GM10248 (cell line): ENCODE measurements around the gene LYSMD1.

Source experiments
- CTCF ChIA-PET: fragments of 300-600 bp; sonication (Branson Sonifier 250); formaldehyde crosslinking; extraction: SDS; loops from one replicate; lab custom pipeline; 2021; ENCODE audit warnings: antibody characterized with exemption; lab: Yijun Ruan, JAX
- POLR2A ChIA-PET: fragments of 350-650 bp; sonication (Branson Sonifier 250); formaldehyde crosslinking; extraction: SDS; loops from one replicate; lab custom pipeline; 2020; ENCODE audit warnings: antibody characterized with exemption; lab: Yijun Ruan, JAX
- DNase-seq: peaks from one replicate; pipeline ENCODE4 v3.0.0; 2012; ENCODE audit errors: extremely low spot score
- TF ChIP-seq, protein P1 (sequence below): IDR thresholded peaks from 2 replicates; pipeline ENCODE4 v1.5.1; 2012; ENCODE audit warnings: mild to moderate bottlenecking, low read depth; ENCODE audit errors: extremely low read depth, missing control alignments, control extremely low read depth

The LYSMD1 gene

DNA sequence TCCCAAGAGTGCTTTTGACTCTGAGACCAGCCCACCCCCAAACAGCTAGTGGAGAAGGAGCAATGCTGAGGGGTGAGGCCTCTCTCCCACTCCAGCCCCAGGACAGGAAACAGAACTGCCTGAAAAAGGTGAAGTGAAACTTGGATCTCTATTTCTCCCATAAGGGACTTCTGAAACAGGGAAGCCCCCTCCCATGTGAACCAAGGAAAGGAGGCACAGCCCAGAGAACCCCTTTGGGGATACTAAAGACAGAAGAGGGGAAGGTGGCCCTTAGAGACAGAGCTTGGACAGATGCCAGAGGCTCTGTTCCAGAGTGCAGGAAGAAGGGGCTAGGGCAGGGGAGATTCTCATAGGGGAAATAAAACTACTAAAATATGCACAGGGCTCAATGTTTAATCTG is 6.3 kb downstream of the LYSMD1 start:
- TF ChIP-seq, protein P1, sequence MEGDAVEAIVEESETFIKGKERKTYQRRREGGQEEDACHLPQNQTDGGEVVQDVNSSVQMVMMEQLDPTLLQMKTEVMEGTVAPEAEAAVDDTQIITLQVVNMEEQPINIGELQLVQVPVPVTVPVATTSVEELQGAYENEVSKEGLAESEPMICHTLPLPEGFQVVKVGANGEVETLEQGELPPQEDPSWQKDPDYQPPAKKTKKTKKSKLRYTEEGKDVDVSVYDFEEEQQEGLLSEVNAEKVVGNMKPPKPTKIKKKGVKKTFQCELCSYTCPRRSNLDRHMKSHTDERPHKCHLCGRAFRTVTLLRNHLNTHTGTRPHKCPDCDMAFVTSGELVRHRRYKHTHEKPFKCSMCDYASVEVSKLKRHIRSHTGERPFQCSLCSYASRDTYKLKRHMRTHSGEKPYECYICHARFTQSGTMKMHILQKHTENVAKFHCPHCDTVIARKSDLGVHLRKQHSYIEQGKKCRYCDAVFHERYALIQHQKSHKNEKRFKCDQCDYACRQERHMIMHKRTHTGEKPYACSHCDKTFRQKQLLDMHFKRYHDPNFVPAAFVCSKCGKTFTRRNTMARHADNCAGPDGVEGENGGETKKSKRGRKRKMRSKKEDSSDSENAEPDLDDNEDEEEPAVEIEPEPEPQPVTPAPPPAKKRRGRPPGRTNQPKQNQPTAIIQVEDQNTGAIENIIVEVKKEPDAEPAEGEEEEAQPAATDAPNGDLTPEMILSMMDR: no peak
- POLR2A ChIA-PET: interaction anchor here (0.6 kb wide), 1 partner anchor 119 kb away, joined by 3 read pairs; no protein-coding TSS in a partner anchor
- CTCF ChIA-PET: interaction anchor here (1.0 to 9.9 kb wide), 4 partner anchors 25 to 163 kb away, joined by 3 to 218 read pairs (median 16); no protein-coding TSS in a partner anchor
- DNase-seq: no peak

DNA sequence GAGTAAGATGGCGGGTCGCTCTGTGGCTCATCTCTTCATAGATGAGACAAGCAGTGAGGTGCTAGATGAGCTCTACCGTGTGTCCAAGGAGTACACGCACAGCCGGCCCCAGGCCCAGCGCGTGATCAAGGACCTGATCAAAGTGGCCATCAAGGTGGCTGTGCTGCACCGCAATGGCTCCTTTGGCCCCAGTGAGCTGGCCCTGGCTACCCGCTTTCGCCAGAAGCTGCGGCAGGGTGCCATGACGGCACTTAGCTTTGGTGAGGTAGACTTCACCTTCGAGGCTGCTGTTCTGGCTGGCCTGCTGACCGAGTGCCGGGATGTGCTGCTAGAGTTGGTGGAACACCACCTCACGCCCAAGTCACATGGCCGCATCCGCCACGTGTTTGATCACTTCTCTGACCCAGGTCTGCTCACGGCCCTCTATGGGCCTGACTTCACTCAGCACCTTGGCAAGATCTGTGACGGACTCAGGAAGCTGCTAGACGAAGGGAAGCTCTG is 6.9 kb downstream of the LYSMD1 start:
- TF ChIP-seq, protein P1: no peak
- ChIA-PET POLR2A (no interaction called here), CTCF (interaction anchor here (1.0 to 9.9 kb wide), 8 partner anchors 17 to 163 kb away, joined by 3 to 218 read pairs (median 12); partner anchors contain the start of genes GABPB2, MINDY1 and TMOD4)
- DNase-seq: no peak

DNA sequence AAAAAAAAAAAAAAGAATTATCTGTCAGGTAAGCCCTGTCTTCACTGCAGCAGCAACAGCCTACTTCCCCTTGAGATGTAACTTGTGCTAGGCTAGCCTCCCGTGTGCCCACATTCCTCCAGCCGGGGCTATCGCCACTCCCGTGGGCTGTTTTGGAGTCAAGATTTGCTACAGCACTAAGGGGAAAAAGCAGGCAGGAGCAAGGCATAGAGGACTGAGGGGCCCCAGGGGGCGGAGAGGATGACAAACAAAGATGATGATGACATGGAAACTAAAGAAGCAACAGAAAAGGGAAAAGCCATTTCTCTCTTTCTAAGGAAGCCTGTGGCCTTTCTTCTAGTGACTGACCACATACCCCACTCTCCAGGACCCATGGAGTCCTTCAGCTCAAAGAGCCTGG is 7.4 kb downstream of the LYSMD1 start:
- TF ChIP-seq, protein P1: no peak
- no peak for DNase-seq
- ChIA-PET POLR2A (no interaction called here), CTCF (interaction anchor here (1.2 to 9.9 kb wide), 7 partner anchors 17 to 152 kb away, joined by 3 to 218 read pairs (median 19); partner anchors contain the start of genes GABPB2, MINDY1 and TMOD4)

DNA sequence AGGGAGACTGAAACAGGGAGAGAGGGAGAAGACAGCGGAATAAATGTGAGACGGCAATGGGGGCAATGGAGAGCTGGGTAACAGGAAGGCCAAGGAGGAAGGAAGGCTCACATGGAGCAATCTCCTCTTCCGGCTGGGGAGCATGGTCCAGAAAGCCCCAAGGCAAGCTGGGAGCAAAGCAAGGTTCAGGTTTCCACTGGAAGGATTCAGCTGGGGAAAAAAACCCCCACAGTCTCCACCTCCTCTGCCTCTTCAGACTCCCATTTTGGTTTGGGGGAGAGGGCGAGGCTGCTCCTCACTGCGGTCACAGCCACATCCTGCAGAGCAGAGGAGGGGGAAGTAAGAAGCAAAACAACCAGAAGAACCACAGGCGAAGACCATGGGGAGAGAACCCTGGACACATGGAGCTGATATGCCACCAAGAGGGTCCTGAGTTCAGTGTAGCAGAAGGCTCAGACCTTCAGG is 8.6 kb downstream of the LYSMD1 start:
- DNase-seq: peak; percentile 47
- ChIA-PET CTCF (interaction anchor here (0.6 to 9.9 kb wide), 39 partner anchors 9 to 183 kb away, joined by 3 to 218 read pairs (median 4); partner anchors contain the start of genes CDC42SE1, GABPB2, LYSMD1 and MLLT11), POLR2A (interaction anchor here (0.7 kb wide), 1 partner anchor 8 kb away, joined by 3 read pairs; the partner anchor contains the start of genes LYSMD1 and SCNM1)
- TF ChIP-seq, protein P1: no peak

DNA sequence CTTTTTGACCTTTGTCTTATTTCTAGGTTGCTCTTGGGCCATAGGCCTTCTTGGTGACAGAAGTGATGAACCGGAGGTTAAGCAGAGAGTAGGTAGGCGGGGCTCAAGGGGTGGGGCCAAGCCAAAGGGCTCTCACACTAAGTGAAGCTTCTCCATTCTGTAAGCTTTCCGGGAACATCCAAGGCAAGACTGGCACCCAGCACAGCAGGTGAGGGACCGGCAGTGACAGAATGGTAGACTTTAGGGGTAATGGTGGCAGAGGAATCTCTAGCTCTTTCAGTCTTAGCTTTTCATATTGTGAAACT is 9.2 kb downstream of the LYSMD1 start, which contains the start of gene TNFAIP8L2:
Gene TNFAIP8L2 (plus strand): TSS at position 135 of the 305 bp plus-strand sequence. CDS start 2,049 bp downstream, outside the sequence.
- peak; percentile 73 for DNase-seq
- ChIA-PET POLR2A (interaction anchor here (0.6 to 0.7 kb wide), 2 partner anchors 9 to 819 kb away, joined by 3 read pairs; partner anchors contain the start of genes LYSMD1 and SCNM1), CTCF (interaction anchor here (0.6 to 9.9 kb wide), 39 partner anchors 9 to 183 kb away, joined by 3 to 218 read pairs (median 4); partner anchors contain the start of genes CDC42SE1, GABPB2, LYSMD1 and MLLT11)
- TF ChIP-seq, protein P1: no peak

DNA sequence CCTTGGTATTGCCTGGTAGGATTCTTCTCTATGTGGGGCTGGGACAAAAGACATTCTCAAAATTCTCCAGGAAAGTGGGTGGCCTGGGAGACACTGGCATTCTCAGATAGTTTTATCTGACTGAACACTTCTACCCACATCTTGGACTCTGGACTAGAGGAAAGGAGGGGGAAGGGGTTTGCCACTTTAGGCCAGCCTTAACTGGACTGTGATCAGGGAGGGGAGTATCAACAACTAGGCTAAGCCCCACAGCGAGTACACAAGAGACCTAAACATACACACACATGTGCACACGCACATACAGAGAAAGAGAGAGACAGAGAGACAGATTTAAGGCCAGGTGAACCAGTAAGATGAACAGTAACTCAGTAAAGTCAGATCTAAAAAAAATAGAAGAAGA is 18.0 kb downstream of the LYSMD1 start:
- POLR2A ChIA-PET: no interaction called here
- DNase-seq: no peak
- CTCF ChIA-PET: interaction anchor here (3.3 to 7.5 kb wide), 2 partner anchors 8 to 13 kb away, joined by 11 to 56 read pairs; partner anchors contain the start of gene TNFAIP8L2
- TF ChIP-seq, protein P1: no peak
